Astrocyte of the spinal cord (primary cell): Measurements from ENCODE around the gene IQCF6.
"Not testable (repeated sequence)": the region's sequence is repeated elsewhere in the genome, so short reads cannot be mapped to it uniquely, and the experiment has no call there.

Experiments used
- DNase-seq: peaks from one replicate; pipeline ENCODE4 v3.0.0; 2011; ENCODE audit warnings: low read depth, low spot score
- H3K4me3 ChIP-seq: 2 replicates; pipeline ENCODE4 v1.5.1; 2011; ENCODE audit warnings: low read depth, mild to moderate bottlenecking, low read length, moderate library complexity
- in situ Hi-C: cut with HindIII; loops from 2 replicates; pipeline ENCODE4 v1.10.0; 2017; ENCODE audit warnings: low sequenced_read_pairs
- TF ChIP-seq, protein P1 (sequence below): IDR thresholded peaks from 2 replicates; pipeline ENCODE4 v1.5.1; 2012; ENCODE audit warnings: low read depth, mild to moderate bottlenecking, low read length, inconsistent platforms

Gene IQCF6

GRCh38 chr3:51750878-51751277 lies 28.2 kb downstream of the IQCF6 start:
- no peak overlapping the region for H3K4me3 ChIP-seq
- TF ChIP-seq, protein P1, sequence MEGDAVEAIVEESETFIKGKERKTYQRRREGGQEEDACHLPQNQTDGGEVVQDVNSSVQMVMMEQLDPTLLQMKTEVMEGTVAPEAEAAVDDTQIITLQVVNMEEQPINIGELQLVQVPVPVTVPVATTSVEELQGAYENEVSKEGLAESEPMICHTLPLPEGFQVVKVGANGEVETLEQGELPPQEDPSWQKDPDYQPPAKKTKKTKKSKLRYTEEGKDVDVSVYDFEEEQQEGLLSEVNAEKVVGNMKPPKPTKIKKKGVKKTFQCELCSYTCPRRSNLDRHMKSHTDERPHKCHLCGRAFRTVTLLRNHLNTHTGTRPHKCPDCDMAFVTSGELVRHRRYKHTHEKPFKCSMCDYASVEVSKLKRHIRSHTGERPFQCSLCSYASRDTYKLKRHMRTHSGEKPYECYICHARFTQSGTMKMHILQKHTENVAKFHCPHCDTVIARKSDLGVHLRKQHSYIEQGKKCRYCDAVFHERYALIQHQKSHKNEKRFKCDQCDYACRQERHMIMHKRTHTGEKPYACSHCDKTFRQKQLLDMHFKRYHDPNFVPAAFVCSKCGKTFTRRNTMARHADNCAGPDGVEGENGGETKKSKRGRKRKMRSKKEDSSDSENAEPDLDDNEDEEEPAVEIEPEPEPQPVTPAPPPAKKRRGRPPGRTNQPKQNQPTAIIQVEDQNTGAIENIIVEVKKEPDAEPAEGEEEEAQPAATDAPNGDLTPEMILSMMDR: no peak
- in situ Hi-C loops: no loop called here
- DNase-seq: no peak

DNA sequence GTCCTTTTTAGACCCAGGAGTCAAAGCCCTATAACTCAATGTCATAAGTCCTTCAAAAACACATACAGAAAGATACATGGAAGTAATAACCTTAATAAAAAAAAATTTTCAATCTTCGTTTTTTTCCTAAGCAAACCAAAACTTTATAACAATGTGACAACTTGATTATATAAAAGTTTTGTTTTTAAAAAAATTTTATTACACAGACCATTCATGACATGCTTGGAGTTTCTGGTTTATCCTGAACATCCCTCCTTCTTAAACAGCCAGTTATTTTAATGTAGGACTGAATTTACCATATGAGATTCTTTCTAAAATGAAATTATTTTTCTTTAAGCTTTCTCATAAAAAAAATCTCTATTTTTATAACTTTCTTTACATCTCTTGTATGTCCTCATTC lies 30.7 kb downstream of the IQCF6 start:
- TF ChIP-seq, protein P1: no peak
- in situ Hi-C loops: no loop called here
- DNase-seq: no peak
- H3K4me3 ChIP-seq: no peak overlapping the region

DNA sequence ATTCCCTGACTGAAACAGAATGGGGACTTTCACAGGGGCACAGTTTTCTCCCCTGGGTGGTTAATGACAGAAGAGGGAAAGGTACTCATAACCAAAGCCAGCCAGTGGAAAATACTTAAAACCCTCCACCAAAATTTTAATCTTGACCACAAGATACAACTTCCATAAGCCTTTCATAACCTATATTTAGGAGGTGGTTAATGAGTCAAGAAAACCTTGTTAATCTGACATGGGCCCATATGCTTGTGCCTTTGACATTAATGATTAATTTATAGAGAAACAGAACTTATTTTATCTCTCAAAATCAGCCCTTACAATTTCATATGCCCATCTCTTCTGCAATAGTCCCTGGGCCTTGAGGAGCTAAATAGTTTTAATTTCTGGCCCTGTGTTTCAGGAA lies 31.2 kb downstream of the IQCF6 start:
- no peak for DNase-seq
- TF ChIP-seq, protein P1: no peak
- H3K4me3 ChIP-seq: no peak overlapping the region
- in situ Hi-C loops: no loop called here

- H3K4me3 ChIP-seq, in situ Hi-C loops, DNase-seq: not testable (repeated sequence)
Observed at GRCh38 chr3:51742978-51743377, 36.1 kb downstream of the IQCF6 start.

DNA sequence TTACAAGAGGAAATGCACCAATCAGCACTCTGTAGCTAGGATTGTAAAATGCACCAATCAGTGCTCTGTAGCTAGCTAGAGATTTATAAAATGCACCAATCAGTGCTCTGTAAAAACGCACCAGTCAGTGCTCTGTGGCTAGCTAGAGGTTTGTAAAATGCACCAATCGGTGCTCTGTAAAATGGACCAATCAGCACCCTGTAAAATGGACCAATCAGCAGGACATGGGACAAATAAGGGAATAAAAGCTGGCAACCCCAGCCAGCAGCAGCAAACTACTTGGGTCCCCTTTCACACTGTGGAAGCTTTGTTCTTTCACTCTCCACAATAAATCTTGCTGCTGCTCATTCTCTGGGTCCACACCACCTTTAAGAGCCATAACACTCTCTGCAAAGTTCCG lies 36.7 kb downstream of the IQCF6 start:
- DNase-seq, H3K4me3 ChIP-seq, in situ Hi-C loops: not testable (repeated sequence)

DNA sequence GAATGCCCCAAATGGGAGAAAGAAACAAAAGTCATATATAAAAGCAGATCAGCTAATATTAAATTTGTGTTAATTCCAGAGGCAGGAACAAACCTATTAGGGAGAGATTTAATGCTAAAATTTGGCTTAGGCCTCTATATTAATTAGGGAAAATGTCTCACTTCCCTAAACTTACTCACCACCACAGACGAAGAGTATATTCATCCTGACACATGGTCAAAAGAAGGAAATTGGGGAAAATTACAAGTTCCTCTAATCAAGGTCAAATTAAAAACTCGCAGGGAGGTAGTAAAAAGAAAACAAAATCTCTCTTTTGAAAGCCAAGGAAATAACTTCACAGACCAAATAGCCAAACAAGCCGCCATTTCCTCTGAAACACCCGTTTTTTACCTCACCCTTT lies 39.9 kb downstream of the IQCF6 start:
- DNase-seq: no peak
- in situ Hi-C loops: no loop called here
- no peak overlapping the region for H3K4me3 ChIP-seq
- TF ChIP-seq, protein P1: no peak

GRCh38 chr3:51735950-51736349 lies 43.1 kb downstream of the IQCF6 start:
- H3K4me3 ChIP-seq: no peak overlapping the region
- no peak for DNase-seq
- TF ChIP-seq, protein P1: no peak
- in situ Hi-C loops: no loop called here

- in situ Hi-C loops: no loop called here
- DNase-seq: no peak
- TF ChIP-seq, protein P1: no peak
- no peak overlapping the region for H3K4me3 ChIP-seq
Observed at GRCh38 chr3:51735039-51735438, 44.0 kb downstream of the IQCF6 start.
